GM21528 (cell line): ENCODE measurements around the gene WNK2.
"Not testable (repeated sequence)": the region's sequence is repeated elsewhere in the genome, so short reads cannot be mapped to it uniquely, and the experiment has no call there.

ENCODE experiments used
- ATAC-seq: cut with Tn5 transposase; IDR thresholded peaks from one replicate; pipeline ENCODE4 v1.9.1; 2021; ENCODE audit warnings: mild to moderate bottlenecking, moderate library complexity; ENCODE audit not compliant: unreplicated experiment, low FRiP score

The WNK2 gene

DNA sequence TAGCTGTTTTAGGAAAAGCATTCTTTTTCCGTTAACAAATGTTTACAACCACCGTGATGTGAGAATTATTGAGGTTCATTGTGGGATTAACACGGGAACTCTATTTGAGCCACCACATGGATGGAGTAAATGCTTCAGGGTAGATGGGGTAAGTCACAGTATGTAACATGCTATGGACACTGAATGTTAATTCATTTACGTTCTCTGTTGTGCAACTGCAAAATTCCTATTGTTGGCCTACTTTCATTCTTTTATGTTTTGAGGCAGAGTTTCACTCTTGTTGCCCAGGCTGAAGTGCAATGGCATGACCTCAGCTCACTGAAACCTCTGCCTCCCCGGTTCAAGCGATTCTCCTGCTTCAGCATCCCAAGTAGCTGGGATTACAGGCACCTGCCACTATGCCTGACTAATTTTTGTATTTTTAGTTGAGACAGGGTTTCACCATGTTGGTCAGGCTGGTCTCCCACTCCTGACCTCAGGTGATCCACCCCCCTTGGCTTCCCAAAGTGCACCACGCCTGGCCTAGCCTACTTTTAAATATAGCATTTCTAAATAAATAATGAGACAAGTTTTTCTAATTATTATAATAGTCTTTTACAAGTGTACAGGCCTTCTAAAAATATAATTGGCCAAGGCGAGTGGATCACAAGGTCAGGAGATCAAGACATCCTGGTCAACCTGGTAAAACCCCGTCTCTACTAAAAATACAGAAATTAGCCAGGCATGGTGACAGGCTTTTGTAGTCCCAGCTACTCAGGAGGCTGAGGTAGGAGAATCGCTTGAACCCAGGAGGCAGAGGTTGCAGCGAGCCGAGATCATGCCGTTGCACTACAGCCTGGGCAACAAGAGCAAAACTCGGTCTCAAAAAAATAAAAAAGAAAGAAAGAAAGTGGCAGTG is 169.7 kb downstream of the WNK2 start:
- not testable (repeated sequence) for ATAC-seq

DNA sequence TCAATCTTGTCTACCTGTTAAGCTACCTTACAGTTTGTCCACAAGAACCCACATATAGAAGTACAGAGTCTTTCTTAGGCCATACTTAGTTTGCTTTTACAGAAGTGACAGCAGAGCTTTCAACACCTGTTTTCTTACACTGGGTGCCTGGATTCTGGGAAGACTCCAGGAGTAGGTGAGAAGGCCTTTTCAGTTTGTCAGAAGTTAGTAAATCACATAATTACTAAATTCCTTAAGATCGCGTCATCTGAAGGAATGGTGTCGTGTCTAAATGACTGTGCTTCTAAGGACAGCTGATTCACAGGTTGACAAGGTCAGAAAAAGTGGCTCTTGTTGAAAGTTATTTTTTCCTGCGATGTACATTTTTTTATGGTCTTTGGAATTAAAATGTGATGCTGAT is 170.5 kb downstream of the WNK2 start:
- ATAC-seq = no peak

DNA sequence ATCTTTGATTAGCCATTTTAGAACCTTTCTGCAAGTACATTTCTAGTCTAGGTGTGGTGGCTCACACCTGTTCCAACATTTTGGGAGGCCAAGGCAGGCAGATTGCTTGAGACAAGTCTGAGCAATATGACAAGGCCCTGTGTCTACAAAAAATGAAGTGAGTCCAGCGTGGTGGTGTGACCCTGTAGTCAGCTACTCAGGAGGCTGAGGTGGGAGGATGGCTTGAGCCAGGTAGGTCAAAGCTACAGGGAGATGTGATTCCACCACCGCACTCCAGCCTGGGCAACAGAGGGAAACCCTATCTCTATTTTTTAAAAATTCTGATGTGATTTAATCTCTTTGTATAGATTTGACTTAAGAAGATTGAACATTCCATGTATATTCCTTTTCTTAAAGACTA is 171.9 kb downstream of the WNK2 start:
- no peak for ATAC-seq

DNA sequence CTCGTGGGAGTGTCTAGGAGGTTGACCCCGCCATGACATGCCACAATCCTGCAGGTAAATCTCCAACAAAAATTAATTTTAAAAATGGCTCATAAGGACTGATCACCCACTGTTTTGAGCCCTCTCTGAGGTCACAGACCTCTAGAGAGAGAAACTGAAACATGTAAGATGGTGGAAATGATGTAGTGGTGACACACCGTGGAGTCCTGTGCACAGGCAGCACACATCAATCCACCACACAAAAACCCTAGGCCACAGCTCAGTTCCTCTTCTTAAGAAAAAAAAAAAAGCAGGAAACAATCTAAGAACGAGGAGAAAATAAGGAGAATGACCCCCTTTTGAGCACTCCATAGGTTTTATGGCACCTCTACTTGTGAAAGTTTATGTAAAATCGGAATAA is 173.7 kb downstream of the WNK2 start:
- ATAC-seq = no peak

DNA sequence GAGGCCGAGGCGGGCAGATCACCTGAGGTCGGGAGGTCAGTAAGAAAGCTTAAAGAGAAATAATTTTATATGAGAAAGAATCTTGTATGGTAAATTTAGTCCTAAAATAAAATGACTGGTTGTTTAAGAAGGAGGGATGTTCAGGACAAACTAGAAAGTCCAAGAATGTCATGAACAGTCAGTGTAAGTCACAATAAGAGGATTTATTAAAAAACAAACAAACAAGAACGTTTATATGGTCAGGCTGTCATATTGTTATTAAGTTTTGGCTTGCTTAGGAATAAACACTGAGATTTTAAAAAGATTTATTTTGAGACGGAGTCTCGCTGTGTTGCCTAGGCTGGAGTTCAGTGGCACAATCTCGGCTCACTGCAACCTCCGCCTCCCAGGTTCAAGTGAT is 176.0 kb downstream of the WNK2 start:
- not testable (repeated sequence) for ATAC-seq

DNA sequence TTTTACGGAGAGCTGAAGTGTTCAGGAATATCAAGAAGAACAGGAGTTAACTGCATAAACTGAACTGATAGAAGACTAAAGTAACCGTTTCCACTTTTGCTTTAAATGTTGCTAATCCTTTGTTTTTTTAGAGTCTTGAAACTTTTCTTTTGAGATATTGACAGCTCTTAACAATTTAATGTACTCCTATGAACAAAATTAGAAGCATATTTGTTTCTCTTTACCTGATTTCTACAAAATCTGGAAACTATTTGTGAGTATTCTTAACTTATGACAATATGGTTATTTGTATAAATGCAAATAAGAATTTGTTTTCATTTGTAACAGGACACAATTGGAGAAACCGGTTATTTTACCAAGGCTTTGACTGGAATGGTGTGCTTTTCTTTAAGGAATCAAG is 178.1 kb downstream of the WNK2 start:
- ATAC-seq = no peak

DNA sequence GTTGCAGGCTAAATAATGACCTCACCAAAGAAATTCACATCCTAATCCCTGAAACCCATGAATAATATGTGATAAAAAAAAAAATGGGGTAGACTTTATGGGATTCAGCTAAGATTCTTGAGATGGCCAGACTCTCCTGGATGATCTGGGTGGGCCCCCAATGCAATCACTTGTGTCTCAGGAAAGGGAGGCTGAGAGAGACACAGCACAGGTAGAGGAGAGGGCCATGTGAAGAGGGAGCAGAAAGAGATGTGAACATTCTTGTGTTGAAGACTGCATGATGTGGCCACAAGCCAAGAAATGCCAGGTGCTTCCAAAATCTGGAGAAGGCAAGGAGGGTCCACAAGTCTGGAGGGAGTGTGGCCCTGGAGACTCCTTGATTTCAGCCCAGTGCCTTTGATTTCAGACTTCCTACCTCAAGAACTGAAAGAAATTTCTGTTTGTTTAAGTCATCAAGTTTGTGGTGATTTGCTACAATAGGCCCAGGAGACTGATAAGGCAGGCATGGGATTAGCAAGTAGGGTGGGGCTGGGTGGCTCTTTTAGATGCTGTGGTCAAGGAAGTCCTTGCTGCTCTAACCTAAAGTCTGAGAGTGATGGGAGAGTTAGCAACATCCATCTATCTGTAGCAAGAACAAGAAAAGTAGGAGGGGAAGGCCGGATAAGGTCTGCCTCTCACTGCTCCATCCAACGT is 180.9 kb downstream of the WNK2 start:
- ATAC-seq = no peak

DNA sequence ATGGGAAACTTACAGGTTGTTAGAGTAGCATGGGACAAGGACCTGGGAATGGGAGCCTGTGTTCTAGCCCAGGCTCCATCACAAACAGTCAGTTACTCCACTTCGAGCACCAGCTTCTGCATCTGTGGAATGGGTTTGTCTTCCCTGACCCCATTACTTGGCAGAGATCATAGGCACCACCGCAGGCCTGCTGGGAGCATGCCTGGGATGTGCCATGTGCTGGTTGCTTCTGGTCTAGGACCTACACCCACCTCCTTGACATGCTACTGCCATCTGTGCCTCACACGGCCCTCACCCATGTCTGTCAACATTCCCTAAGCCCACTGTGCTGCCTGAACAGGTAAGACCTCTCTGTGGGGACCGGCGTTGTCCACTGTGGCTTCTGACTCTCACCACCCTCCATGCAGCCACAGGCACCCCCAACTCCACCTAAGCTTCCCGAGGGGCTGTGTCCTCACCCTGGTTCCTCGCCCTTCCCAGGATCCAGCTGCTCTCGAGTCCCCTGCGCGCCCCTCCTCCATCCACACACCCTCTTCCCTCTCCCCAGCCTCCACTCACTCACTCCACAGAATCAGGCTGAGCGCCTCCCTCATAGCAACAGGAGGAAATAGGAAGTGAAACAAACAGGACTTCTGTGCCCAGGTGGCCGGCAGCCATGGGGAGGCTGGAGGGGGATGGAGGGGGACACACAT is 181.6 kb downstream of the WNK2 start:
- ATAC-seq = no peak

DNA sequence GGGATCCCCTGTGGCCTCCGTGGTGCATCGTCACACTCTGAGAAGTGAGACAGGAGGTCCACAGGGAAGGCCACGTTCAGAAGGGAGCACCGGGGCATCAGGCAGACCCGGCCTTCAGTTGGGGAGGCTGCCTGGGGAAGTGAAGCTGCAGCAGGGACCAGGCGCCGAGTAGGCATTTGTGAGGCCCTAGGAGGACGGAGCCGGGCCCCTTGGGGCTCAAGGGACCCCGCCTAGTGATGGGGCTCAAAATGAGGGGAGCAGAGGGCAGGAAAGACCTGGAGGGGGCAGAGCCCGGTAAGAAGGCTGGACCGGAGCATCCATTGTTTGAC is 182.1 kb downstream of the WNK2 start:
- no peak for ATAC-seq

DNA sequence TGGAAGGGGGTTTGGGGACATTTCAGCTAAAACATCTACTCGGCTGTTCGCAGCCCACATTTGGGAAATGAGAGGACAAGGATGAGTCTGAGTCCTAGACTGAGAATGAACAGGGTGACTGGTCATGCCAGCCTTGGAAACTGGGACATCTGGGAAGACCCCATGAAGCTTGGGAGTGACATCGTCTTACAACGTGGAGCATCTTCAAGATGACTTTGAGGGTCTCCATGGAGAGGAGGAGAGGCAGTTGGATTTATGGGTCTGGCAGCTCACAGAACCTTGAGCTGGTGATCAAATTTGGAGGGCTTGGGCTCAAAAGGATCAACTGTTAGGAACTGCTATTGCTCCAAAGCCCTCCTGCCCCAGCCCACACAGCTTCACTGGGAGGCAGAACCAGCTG is 182.5 kb downstream of the WNK2 start:
- not testable (repeated sequence) for ATAC-seq

DNA sequence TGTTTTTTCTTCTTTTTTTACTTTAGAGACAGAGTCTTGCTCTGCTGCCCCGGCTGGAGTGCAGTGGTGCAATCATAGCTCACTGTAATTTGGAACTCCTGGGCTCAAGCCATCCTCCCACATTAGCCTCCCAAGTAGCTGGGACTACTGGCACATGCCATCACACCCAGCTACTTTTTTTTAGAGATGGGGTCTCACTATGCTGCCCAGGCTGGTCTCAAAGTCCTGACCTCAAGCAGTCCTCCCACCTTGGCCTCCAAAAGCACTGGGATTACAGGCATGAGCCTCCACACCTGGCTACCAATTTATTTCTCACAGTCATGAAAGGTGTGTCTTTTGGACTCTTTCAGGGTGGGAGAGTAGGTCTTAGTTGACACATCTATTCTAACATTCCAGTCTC is 184.5 kb downstream of the WNK2 start:
- no peak for ATAC-seq

DNA sequence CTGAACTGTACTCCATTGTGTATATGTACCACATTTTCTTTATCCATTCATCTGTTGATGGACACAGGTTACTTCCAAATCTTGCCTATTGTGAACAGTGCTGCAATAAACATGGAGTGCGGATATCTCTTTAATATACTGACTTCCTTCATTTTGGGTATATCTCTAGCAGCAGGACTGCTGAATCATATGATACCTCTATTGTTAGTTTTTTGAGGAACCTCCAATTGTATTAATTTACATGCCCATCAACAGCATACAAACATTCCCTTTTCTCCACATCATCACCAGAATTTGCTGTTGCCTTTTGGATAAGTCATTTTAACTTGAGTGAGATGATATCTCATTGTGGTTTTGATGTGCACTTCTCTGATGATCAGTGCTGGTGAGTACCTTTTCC is 185.7 kb downstream of the WNK2 start:
- no peak for ATAC-seq
